Activated CD4-positive, CD25-positive, alpha-beta regulatory T cell (primary cell): ENCODE results near the gene KLHL41.
"Not testable (repeated sequence)": the region's sequence is repeated elsewhere in the genome, so short reads cannot be mapped to it uniquely, and the experiment has no call there.

Experiments used
- DNase-seq, 4 experiments: peaks; one replicate each; lab custom pipeline; 2025; lab: John Stamatoyannopoulos, UW

KLHL41 gene

GRCh38 chr2:169509955-169510354 lies 453 bp downstream of the KLHL41 start:
- DNase-seq, result no peak

- no peak for DNase-seq
Observed at GRCh38 chr2:169510496-169510895, 994 bp downstream of the KLHL41 start.

GRCh38 chr2:169511818-169512217 lies 2.3 kb downstream of the KLHL41 start:
- DNase-seq, result no peak

GRCh38 chr2:169512525-169512924 lies 3.0 kb downstream of the KLHL41 start:
- DNase-seq, result no peak

GRCh38 chr2:169513094-169513493 lies 3.6 kb downstream of the KLHL41 start:
- no peak for DNase-seq

GRCh38 chr2:169513926-169514325 lies 4.4 kb downstream of the KLHL41 start:
- no peak for DNase-seq

- not testable (repeated sequence) for DNase-seq
Observed at GRCh38 chr2:169514758-169515157, 5.3 kb downstream of the KLHL41 start.

GRCh38 chr2:169516488-169516995 lies 7.0 kb downstream of the KLHL41 start:
- DNase-seq, result not testable (repeated sequence)

GRCh38 chr2:169520896-169521295 lies 11.4 kb downstream of the KLHL41 start:
- DNase-seq, result no peak

- no peak for DNase-seq
Observed at GRCh38 chr2:169523681-169524080, 14.2 kb downstream of the KLHL41 start.

- no peak for DNase-seq
Observed at GRCh38 chr2:169525434-169525833, 15.9 kb downstream of the KLHL41 start.

- DNase-seq, result no peak
Observed at GRCh38 chr2:169526451-169526850, 16.9 kb downstream of the KLHL41 start.

GRCh38 chr2:169528271-169528701 lies 18.8 kb downstream of the KLHL41 start:
- peak; percentile 54 to 65 (median 58) for DNase-seq

GRCh38 chr2:169539460-169539859 lies 30.0 kb downstream of the KLHL41 start:
- not testable (repeated sequence) for DNase-seq

GRCh38 chr2:169540146-169540545 lies 30.6 kb downstream of the KLHL41 start:
- DNase-seq, result no peak

- DNase-seq, result no peak
Observed at GRCh38 chr2:169542433-169542832, 32.9 kb downstream of the KLHL41 start.

- no peak for DNase-seq
Observed at GRCh38 chr2:169546756-169547155, 37.3 kb downstream of the KLHL41 start.

- DNase-seq, result no peak
Observed at GRCh38 chr2:169561364-169561763, 51.9 kb downstream of the KLHL41 start.

- not testable (repeated sequence) for DNase-seq
Observed at GRCh38 chr2:169562084-169562483, 52.6 kb downstream of the KLHL41 start.

- no peak for DNase-seq
Observed at GRCh38 chr2:169562519-169562918, 53.0 kb downstream of the KLHL41 start.

- no peak for DNase-seq
Observed at GRCh38 chr2:169565686-169566085, 56.2 kb downstream of the KLHL41 start.

GRCh38 chr2:169569948-169570347 lies 60.4 kb downstream of the KLHL41 start:
- no peak for DNase-seq

GRCh38 chr2:169570752-169571151 lies 61.2 kb downstream of the KLHL41 start:
- not testable (repeated sequence) for DNase-seq

GRCh38 chr2:169571571-169571970 lies 62.1 kb downstream of the KLHL41 start:
- DNase-seq, result no peak

GRCh38 chr2:169572189-169572588 lies 62.7 kb downstream of the KLHL41 start:
- no peak for DNase-seq
